ENCODE results near the gene SPRR2E. TPM values are rescaled to one million over a fixed set of nuclear protein-coding genes. Genes with fewer than 3 reads are reported as not detected.
"Not testable (repeated sequence)": the region's sequence is repeated elsewhere in the genome, so short reads cannot be mapped to it uniquely, and the experiment has no call there.

SPRR2E gene
- total RNA-seq, 1 experiment from 2014 or later, result not detected

- in situ Hi-C loops (cut with HindIII; ENCODE audit: low sequenced_read_pairs), result no loop called here
- no peak for DNase-seq (ENCODE audit: low spot score)
Observed at GRCh38 chr1:153072806-153073726, 21.3 kb downstream of the SPRR2E start.

GRCh38 chr1:153071511-153071910 is 22.8 kb downstream of the SPRR2E start, which contains the start of gene SPRR2B:
SPRR2B (minus strand) TSS chr1:153071611; CDS start chr1:153070839, 772 bp downstream.
- DNase-seq (ENCODE audit: low spot score), result no peak
- in situ Hi-C loops (cut with HindIII; ENCODE audit: low sequenced_read_pairs), result no loop called here

- in situ Hi-C loops (cut with HindIII; ENCODE audit: low sequenced_read_pairs), result no loop called here
- no peak for DNase-seq (ENCODE audit: low spot score)
Observed at GRCh38 chr1:153070243-153070642, 24.1 kb downstream of the SPRR2E start.

- no peak for DNase-seq (ENCODE audit: low spot score)
- in situ Hi-C loops (cut with HindIII; ENCODE audit: low sequenced_read_pairs), result no loop called here
Observed at GRCh38 chr1:153058826-153059784, 35.2 kb downstream of the SPRR2E start.

- in situ Hi-C loops (cut with HindIII; ENCODE audit: low sequenced_read_pairs), result no loop called here
- DNase-seq (ENCODE audit: low spot score), result no peak
Observed at GRCh38 chr1:153058154-153058553, 36.2 kb downstream of the SPRR2E start.

GRCh38 chr1:153057375-153057774 is 37.0 kb downstream of the SPRR2E start, which contains the start of gene SPRR2A:
SPRR2A (minus strand) TSS chr1:153057512; CDS start chr1:153056735, 777 bp downstream.
- no peak for DNase-seq (ENCODE audit: low spot score)
- in situ Hi-C loops (cut with HindIII; ENCODE audit: low sequenced_read_pairs), result no loop called here

GRCh38 chr1:153056111-153056510 is 38.2 kb downstream of the SPRR2E start:
- in situ Hi-C loops (cut with HindIII; ENCODE audit: low sequenced_read_pairs); DNase-seq (ENCODE audit: low spot score): not testable (repeated sequence)

GRCh38 chr1:153049211-153049610 is 45.1 kb downstream of the SPRR2E start:
- no peak for DNase-seq (ENCODE audit: low spot score)
- in situ Hi-C loops (cut with HindIII; ENCODE audit: low sequenced_read_pairs), result no loop called here

Other genes starting within 250 kb of the SPRR2E start
- gene LCE7A, start 234.5 kb downstream of the SPRR2E start, total RNA-seq (2014; rRNA removed; shearing (Covaris generic)), result not detected in 2 replicates
- not detected in 2 replicates for gene SMCP, start 216.2 kb downstream of the SPRR2E start, total RNA-seq (2014; rRNA removed; shearing (Covaris generic))
- gene IVL, start 186.0 kb downstream of the SPRR2E start, total RNA-seq (2014; rRNA removed; shearing (Covaris generic)), result not detected in 2 replicates
- not detected in 2 replicates for gene SPRR5, start 147.3 kb downstream of the SPRR2E start, total RNA-seq (2014; rRNA removed; shearing (Covaris generic))
- gene SPRR4, start 123.9 kb downstream of the SPRR2E start, total RNA-seq (2014; rRNA removed; shearing (Covaris generic)), result not detected in 2 replicates
- gene SPRR1A, start 110.4 kb downstream of the SPRR2E start, total RNA-seq (2014; rRNA removed; shearing (Covaris generic)), result not detected in 2 replicates
- gene SPRR3, start 92.8 kb downstream of the SPRR2E start, total RNA-seq (2014; rRNA removed; shearing (Covaris generic)), result not detected in 2 replicates
- gene SPRR1B, start 63.3 kb downstream of the SPRR2E start, total RNA-seq (2014; rRNA removed; shearing (Covaris generic)), result not detected in 2 replicates
- gene SPRR2D, start 53.4 kb downstream of the SPRR2E start, total RNA-seq (2014; rRNA removed; shearing (Covaris generic)), result not detected in 2 replicates
- gene SPRR2A, start 37.0 kb downstream of the SPRR2E start, total RNA-seq (2014; rRNA removed; shearing (Covaris generic)), result not detected in 2 replicates
- not detected in 2 replicates for gene SPRR2B, start 22.9 kb downstream of the SPRR2E start, total RNA-seq (2014; rRNA removed; shearing (Covaris generic))
- not detected in 2 replicates for gene SPRR2F, start 19.0 kb upstream of the SPRR2E start, total RNA-seq (2014; rRNA removed; shearing (Covaris generic))
- gene SPRR2G, start 56.4 kb upstream of the SPRR2E start, total RNA-seq (2014; rRNA removed; shearing (Covaris generic)), result not detected in 2 replicates
- not detected in 2 replicates for gene LELP1, start 108.9 kb upstream of the SPRR2E start, total RNA-seq (2014; rRNA removed; shearing (Covaris generic))
- gene PRR9, start 123.1 kb upstream of the SPRR2E start, total RNA-seq (2014; rRNA removed; shearing (Covaris generic)), result not detected in 2 replicates
- not detected in 2 replicates for gene LORICRIN, start 165.2 kb upstream of the SPRR2E start, total RNA-seq (2014; rRNA removed; shearing (Covaris generic))
- gene PGLYRP3, start 218.4 kb upstream of the SPRR2E start, total RNA-seq (2014; rRNA removed; shearing (Covaris generic)), result not detected in 2 replicates